Measurements from ENCODE around the gene IFT27. TPM values are rescaled to one million over a fixed set of nuclear protein-coding genes. Genes with fewer than 3 reads are reported as not detected.

The IFT27 gene
- total and polyA plus RNA-seq, 9 donors, result 14.2 to 38.8 (median 28.4) TPM

DNA sequence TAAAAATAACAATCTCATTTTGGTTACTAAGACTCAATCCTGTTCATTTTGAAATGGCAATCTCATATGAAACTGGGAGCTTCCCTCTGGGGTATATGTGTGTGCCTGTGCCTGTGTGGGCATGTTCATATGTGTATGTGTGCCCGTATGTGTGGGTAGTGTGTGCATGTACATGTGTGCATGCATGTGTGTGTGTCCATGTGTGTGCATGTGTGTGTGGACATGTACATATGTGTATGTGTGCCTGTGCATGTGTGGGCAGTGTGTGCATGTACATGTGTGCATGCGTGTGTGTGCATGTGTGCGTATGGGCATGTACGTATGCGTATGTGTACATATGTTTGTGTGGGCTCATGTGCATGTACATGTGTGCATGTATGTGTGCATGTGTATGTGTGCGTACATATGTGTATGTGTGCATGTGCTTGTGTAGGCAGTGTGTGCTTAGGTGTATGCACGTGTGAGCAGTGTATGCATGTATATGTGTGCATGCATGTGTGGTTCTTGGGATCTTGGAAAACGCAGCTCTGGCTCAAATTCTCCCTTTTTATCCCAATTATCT lies 47.9 kb downstream of the IFT27 start:
- Histone ChIP-seq H3K4me3 (no peak overlapping the region), H3K27ac (no peak overlapping the region), H3K4me1 (ENCODE audit: insufficient read depth) (no peaks in the 10 kb centered on the region), H3K27me3 (no peaks in the 10 kb centered on the region), H3K9me3 (no peaks in the 10 kb centered on the region), H3K36me3 (no peaks in the 10 kb centered on the region)
- intact Hi-C loops (cut with DNase I), result no loop called here
- DNase-seq, result no peak
- WGBS, 3 donors, result 69 to 77% (median 75%) methylated on average over 8 of the region's 8 CpGs
- TF ChIP-seq POLR2A (IDR thresholded peaks at IDR 0.05) (no peak), EP300 (IDR thresholded peaks at IDR 0.05) (no peak)
- TF ChIP-seq, protein P1, sequence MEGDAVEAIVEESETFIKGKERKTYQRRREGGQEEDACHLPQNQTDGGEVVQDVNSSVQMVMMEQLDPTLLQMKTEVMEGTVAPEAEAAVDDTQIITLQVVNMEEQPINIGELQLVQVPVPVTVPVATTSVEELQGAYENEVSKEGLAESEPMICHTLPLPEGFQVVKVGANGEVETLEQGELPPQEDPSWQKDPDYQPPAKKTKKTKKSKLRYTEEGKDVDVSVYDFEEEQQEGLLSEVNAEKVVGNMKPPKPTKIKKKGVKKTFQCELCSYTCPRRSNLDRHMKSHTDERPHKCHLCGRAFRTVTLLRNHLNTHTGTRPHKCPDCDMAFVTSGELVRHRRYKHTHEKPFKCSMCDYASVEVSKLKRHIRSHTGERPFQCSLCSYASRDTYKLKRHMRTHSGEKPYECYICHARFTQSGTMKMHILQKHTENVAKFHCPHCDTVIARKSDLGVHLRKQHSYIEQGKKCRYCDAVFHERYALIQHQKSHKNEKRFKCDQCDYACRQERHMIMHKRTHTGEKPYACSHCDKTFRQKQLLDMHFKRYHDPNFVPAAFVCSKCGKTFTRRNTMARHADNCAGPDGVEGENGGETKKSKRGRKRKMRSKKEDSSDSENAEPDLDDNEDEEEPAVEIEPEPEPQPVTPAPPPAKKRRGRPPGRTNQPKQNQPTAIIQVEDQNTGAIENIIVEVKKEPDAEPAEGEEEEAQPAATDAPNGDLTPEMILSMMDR (IDR thresholded peaks at IDR 0.05), result no peak

DNA sequence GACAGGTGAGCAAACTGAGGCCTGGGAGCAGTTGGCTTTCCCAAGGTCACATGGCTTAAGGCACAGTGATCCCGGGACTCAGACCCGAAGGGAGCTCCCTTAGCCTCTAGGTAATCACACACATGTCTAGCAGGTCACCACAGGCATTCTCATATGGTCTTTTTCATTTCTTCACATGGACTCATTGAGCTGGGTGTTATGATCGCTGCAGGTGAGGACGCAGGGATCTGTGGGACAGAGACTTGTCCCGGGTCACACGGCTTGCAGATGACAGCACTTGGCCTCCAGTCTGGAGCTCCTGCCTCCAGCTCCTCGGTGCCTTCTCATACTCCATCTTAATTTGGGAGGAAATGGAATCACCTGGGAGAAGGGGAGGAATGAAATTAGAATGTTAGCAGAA lies 48.8 kb downstream of the IFT27 start:
- TF ChIP-seq POLR2A (IDR thresholded peaks at IDR 0.05), result no peak
- TF ChIP-seq EP300 (IDR thresholded peaks at IDR 0.05), result no peak
- TF ChIP-seq, protein P1 (IDR thresholded peaks at IDR 0.05), result no peak
- intact Hi-C loops (cut with DNase I), result no loop called here
- Histone ChIP-seq H3K36me3 (no peaks in the 10 kb centered on the region), H3K27ac (no peak overlapping the region), H3K4me1 (ENCODE audit: insufficient read depth) (no peaks in the 10 kb centered on the region), H3K27me3 (no peaks in the 10 kb centered on the region), H3K4me3 (no peak overlapping the region), H3K9me3 (no peaks in the 10 kb centered on the region)
- no peak for DNase-seq
- WGBS, 3 donors, result 76 to 77% (median 76%) methylated on average over 7 of the region's 7 CpGs

DNA sequence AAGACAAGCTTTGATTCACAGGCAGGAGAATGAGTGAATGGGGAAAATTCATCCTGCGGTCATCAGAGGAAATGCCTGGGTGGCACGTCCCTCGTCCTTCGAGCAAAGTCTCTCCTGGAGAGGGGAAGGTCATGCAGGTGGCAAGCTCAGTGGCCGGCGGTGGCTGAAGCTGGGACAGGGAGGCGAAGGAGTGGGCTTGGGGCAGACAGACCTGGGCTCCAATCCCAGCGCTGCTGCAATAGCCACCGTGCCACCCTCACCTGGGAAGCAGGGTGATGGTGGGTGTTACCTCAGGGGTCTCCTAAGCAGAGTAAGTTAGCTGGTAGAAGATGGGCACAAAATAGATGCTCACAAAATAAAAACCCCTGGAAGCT lies 49.9 kb downstream of the IFT27 start:
- H3K4me1 ChIP-seq (ENCODE audit: insufficient read depth), result no peaks in the 10 kb centered on the region
- H3K36me3 ChIP-seq, result no peaks in the 10 kb centered on the region
- H3K27ac ChIP-seq, result no peak overlapping the region
- TF ChIP-seq POLR2A (IDR thresholded peaks at IDR 0.05), result no peak
- TF ChIP-seq EP300 (IDR thresholded peaks at IDR 0.05), result no peak
- TF ChIP-seq, protein P1 (IDR thresholded peaks at IDR 0.05), result no peak
- H3K27me3 ChIP-seq, result no peaks in the 10 kb centered on the region
- no peak overlapping the region for H3K4me3 ChIP-seq
- no peaks in the 10 kb centered on the region for H3K9me3 ChIP-seq
- no peak for DNase-seq
- WGBS, 3 donors, result 66 to 79% (median 71%) methylated on average over 9 of the region's 9 CpGs
- intact Hi-C loops (cut with DNase I), result no loop called here

DNA sequence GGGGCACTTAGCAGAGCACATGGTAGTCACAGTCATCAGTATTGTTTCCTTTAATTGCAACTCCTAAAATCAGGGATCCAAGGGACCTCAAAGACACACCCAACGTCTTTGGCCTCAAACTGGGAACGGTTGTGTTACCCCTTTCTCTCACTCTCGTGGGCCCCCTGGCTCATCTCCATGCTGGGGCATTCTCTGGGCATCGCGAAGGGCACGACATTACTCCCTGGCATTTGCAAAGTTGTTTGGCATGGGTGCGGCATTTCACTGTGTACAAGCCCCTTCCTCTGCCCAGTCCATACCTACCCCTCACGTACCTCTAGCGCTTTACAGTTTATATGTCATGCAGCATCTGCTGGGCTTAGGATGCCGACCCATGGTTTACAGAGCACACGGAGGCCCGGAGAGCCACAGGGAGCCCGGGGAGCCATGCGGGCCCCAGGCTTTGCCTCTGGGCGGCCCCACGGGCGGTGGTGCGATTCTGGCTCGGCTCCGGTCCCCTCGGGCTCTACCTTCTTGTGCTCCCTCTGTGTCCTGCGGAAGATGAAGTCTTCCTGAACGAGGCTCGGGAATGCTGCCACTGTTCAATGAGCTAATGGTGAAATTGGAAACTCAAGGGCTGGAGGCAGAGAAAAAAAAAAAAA lies 50.4 kb downstream of the IFT27 start:
- no peaks in the 10 kb centered on the region for H3K27me3 ChIP-seq
- H3K4me3 ChIP-seq, result no peak overlapping the region
- H3K36me3 ChIP-seq, result no peaks in the 10 kb centered on the region
- DNase-seq, result no peak
- H3K27ac ChIP-seq, result no peak overlapping the region
- H3K4me1 ChIP-seq (ENCODE audit: insufficient read depth), result no peaks in the 10 kb centered on the region
- intact Hi-C loops (cut with DNase I), result no loop called here
- TF ChIP-seq, protein P1 (IDR thresholded peaks at IDR 0.05), result no peak
- H3K9me3 ChIP-seq, result no peaks in the 10 kb centered on the region
- WGBS, 3 donors, result 65 to 71% (median 71%) methylated on average over 24 of the region's 24 CpGs

Data from ovary (tissue), 9 donors.